GM19035 (cell line): ENCODE results near the gene CDA.
A peak's percentile ranks its signal among the peaks of the same experiment; 100 is the strongest.

Experiments used
- ATAC-seq: cut with Tn5 transposase; IDR thresholded peaks from one replicate; pipeline ENCODE4 v1.9.1; 2021; ENCODE audit not compliant: unreplicated experiment

Gene CDA

DNA sequence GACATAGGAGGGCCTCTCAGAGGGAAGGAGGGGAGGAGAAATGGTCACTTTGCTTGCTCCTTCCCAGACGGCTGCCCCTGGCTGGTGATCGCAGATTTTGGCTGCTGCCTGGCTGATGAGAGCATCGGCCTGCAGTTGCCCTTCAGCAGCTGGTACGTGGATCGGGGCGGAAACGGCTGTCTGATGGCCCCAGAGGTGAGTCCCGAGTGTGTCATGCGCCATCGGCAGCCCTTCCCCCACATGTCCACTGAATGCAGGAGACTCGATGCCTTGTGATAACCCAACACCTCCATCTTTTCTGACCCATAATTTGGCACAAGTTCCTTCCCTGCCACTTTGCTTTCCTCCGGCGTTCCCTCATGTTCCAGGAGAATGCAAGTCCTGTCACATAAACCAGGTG is 59.5 kb downstream of the CDA start:
- no peak for ATAC-seq

DNA sequence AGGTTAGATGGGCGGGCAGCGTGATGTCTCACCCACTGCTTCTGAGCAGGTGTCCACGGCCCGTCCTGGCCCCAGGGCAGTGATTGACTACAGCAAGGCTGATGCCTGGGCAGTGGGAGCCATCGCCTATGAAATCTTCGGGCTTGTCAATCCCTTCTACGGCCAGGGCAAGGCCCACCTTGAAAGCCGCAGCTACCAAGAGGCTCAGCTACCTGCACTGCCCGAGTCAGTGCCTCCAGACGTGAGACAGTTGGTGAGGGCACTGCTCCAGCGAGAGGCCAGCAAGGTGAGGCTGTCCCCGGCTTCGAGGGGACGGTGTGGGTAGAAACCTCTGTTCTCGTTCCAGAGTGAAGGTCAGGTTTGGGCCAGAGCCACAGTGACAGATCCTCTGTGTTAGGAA is 60.0 kb downstream of the CDA start:
- no peak for ATAC-seq

DNA sequence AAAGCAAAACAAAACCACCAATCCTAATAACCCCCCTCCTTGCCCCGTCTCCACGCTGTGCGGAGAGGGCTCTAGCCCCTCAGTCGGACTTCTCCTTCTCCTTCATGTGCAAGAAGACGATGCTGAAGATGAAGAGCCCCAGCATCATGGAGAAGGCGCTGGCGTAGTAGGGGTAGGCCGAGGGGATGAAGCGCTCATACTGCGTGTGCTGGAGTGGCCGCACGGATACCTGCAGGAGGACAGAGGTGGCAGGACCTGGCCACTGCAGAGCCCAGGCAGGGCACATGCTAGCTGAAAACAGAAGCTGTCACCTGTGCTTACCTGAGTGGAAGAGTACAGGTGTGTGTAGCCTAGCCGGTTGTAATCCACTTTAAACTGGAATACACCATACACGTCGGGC is 63.4 kb downstream of the CDA start:
- ATAC-seq, result no peak

DNA sequence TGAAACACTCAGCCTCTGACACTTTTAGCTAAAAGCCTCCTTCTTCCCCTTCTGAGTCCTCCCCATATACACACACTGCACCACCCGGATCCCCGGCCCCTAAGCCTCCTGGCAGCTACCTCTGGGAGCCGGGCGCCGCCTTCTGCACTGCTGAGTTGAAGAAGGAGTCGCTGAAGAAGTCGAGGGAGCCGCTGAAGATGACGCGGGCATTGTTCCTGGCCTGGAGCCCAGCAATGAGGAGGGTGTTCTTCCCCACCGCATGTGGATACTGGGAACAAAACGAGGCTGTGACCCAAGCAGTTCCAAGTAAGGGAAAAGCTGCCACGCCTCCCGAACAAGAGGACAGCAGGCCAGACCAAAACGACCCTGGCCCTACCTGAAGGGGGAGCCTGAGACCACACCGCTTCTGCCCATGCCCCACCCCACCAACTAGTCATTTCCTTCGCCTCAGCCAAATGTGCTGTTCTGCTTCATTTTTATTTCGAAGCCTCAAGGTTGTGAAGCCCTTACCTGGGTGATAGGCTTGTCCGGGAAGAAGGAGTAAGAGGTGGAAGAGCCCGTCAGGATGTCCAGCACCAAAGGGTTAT is 65.3 kb downstream of the CDA start:
- no peak for ATAC-seq

DNA sequence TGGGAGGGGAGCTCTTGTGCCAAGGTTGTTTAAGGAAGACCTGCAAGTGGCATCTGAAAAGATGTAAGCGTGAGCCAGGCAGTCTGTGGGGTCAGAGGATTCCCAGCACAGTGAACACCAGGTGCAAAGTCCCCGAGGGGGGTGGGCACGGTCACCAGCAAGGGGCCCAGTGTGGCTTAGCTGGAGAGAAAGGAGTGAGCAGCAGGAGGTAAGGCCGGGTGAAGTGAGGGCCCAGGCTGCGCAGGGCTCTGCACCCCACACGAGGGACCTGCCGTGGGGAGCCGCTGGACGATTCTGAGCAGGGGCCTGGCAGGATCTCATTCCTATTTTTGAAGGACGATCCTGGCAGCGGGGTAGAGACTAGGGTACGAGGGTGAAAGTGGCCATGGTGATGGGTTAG is 68.1 kb downstream of the CDA start:
- ATAC-seq, result no peak

DNA sequence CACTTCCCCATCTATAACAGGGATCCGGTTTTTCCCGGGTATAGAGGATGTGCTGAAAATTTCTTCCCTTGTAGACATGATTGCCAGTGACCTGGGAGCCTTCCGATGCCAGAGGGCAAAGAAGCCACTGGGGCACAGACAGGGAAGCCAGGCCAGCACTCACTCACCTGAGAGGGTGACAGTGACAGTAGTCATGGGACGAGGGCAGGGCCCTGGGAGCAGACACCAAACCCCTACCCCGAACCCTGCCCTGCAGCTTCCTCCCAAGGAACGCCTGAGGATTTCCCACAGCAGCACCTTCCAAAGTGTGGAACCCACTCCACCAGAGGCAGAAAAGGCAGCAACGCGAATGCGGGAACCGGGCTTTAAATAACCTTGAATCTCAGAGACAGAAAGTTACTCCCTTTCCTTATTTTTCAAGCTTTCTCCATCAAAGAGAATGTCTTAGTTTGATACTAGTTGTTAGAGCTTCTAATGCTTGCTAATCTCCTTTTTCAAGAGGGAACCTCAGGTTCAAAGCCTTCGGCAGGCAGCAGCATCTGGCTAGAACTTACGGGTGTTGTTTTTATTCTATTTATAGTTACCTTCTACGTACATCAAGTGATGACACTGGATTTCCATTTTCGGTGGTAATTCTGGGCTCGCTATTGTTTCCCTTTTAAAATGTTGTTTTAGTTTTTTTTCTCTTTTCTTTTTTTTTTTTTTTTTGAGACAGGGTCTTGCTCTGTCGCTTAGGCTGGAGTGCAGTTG is 69.4 kb downstream of the CDA start:
- no peak for ATAC-seq

DNA sequence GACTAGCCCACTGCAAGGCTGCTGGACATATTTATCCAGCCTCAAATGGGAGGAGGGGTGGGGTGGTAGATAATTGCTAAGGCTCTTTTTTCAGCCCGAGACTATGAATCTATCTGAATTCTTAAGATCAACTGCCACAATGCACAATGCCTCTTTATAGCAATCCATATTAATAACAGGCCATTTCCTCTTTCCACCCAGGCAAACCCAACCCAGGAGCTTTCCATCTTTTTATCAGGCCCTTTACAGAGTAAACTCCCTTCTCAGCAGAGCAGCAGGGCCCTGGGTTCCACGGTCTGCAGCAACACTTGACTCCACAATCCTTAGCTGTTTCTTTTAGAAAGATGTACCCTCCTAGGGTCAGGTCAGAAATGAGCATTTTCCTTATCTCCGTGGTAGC is 71.5 kb downstream of the CDA start:
- no peak for ATAC-seq

DNA sequence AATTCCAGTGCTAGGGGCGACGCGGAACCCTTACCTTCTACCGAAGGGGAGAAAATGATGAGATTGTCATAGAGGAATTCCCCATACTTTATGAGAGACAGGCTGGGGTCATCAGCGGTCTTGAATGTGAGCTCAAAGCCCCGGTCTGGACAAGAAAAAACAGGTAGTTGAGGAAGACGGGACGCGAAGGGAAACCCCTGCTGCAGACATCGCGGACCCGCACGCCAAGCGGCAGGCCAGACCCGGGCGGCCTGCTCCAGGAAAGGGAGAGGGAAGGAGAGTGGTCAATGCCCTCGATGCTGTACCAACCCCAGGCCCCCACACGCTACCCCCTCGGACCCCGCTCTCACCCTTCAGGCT is 71.9 kb downstream of the CDA start:
- ATAC-seq, result peak; percentile 16

DNA sequence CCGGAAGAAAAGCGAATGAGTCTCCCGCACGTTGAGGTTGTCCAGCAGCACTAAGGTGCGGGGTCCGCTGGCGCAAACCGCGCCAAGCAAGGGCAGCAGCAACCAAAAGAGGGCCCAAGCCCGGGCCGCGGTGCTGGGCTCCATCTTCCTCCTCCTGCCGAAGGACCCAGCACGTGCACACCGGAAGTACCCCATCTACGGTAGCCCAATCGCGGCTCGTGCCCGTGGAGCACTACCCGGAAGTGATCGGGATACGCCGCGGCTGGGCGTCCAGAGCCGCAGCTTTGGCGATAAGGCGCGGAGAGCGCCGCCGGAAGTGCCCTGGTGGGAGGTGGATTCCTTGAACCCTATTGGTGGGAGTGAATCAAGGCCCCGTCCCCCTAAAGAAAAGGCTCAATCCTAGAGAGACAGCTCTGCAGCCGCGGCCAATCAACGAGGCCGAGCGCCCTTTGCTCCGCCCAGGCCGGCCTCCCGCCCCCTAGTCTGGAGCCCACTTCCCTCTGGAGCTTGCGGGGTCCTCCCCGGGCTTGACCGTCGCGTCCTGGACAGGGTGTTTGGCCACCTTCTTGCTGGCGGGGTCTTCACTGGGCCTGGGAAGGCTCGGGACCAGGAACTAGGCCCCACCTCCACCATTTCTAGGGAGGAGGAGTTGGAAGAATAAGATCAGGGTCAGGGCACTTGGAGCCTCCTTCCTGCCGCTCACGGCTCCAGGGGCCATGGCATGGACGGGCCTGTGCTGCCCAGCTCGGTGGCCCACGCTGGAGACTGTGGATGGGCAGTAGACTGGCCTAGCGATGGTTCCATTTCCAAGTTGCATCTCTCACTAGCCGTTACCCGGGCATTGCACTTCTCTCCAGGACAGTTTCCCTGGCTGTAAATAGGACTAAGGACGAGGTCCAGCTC is 72.6 kb downstream of the CDA start, which contains the start of gene DDOST:
DDOST (minus strand) TSS at position 163 of the 903 bp plus-strand sequence; CDS start at position 144, 19 bp downstream.
- ATAC-seq, result peak; percentile 95

DNA sequence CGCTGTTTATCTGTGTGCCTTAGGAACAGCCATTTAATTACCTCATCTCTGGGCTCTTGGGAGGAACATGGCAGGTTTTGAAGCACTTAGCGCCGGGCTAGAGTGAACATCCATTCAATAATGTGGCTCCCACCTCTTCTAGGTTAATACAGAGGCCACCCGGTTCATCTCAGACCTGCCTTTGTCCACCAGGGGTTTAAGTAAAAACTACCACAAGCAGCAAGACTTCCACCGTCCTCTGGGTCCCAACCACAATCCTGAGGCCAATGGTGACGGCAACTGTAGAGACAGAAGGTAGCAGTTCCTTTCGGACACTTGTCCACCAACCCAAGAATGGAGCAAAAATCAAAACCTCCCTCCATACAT is 73.2 kb downstream of the CDA start:
- ATAC-seq, result no peak

DNA sequence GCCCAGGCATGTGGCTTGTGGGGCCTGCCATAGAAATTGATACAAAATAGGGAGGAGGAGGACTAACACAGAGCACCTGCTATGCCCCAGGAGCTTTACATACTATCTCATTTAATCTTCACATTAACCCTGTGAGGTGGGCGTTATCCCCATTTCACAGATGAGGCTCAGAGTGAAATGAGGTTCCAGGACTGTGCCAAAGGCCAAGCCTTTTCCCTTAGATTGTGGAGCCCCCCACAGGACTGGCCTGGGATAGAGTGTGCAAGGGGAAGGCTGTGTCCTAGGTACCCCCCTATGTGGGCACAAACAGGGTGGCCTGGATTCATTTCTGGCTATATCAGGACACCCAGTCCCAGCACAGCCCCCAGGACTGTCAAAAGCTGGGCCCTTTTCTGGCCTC is 74.5 kb downstream of the CDA start:
- no peak for ATAC-seq

DNA sequence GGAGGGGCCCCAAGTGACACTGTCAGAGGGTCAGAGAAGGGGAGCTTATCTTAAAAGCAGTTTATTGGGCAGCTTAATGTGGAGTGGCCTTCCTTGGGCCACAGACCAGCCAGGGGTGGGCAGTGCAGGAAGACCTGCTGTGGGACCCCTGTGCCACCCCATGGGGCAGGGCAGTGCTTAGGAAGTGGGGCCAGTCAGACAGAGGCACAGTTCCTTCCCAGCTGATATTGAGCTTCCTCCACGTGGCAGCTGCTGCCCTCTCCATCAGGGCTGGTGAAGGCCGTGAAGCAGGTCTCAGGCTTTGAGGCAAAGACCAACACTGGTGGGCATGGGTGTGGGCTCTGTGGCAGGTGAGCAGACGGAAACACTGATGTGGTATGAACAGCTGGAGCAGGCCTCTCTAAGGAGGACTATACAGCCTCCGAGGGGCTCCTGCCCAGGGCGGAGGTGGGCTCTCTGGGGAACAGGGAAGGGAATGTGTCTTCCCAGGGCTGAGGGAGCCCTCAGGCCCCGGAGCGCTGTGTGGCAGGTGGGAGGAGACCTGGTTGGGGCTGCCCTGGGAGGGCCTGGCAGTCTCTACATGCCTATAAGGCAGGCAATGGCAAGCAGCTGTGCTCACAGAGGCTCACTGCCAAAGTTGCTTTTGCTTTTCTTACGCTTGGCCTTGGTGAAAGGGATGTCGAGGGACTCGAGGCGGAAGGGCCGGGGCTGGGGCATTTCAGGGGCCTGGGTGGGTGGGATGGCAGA is 75.2 kb downstream of the CDA start:
- ATAC-seq, result no peak

DNA sequence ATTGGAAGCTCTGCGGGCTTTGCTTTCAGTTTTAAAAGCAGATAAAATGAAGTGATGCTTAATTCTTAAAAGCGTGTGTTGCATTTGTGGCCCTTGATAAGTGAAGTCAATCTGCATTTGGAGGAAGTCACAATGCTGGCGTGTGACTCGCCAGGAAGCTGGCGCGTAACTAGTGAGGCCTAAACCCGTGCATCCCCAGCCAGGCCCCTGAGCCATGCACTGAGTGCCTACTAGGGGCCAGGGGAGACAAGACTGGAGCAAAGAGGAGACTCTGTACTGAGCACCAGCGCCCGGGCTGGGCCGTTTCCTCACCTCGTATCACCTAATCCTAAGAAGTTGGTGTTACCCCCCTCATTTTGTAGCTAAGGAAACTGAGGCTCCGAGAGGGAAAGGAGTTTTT is 76.8 kb downstream of the CDA start:
- ATAC-seq, result no peak

DNA sequence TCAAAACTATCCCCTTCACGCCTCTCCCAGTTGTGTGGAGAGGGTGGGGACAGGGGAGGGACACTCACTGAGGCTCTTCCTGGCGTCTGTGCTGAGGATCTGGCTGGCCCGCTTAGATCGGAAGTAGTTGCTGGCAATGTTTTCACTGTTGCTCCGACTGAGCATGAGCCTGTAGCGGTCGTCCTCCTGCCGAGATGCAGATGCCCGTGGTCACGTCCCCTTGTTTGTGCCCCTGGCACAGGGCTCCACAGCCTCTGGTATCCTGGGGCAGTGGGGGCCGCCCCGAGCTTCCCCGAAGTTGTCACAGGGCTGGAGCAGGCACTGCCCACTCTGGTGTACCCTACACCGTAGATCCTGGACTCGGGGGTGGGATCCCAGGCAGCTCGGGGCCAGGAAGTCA is 77.2 kb downstream of the CDA start:
- ATAC-seq, result no peak

DNA sequence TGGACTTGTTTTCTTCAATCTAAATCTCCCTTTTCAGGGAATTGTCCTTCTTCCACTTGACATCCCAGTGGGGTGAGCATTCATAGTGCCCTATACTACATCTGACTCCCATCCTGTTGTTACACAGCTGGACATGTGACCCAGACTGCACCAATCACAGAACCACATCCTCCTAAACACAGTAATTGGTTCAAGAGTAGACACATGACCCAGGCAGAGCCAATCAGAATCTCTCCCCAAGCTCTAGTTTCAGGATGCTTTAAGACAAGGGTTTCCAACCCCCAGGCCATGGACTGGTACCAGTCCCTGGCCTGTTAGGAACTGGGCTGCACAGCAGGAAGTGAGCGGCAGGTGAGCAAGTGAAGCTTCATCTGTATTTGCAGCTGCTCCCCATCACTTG is 77.9 kb downstream of the CDA start:
- no peak for ATAC-seq
